ENCODE data around the gene JAG2. TPM values are rescaled to one million over a fixed set of nuclear protein-coding genes. Genes with fewer than 3 reads are reported as not detected.
A peak's percentile ranks its signal among the peaks of the same experiment; 100 is the strongest.

The JAG2 gene
- total RNA-seq, 1 donor from 2014 or later, result 2.4 TPM

- no peak for TF ChIP-seq CTCF (IDR thresholded peaks at IDR 0.05; ENCODE audit: insufficient read depth, low read length, poor library complexity, severe bottlenecking)
- H3K27me3 ChIP-seq (ENCODE audit: control insufficient read depth, insufficient read depth, low read length), result peaks cover 35% of the 10 kb centered on the region
- H3K4me3 ChIP-seq (ENCODE audit: low read depth, low read length), result no peak overlapping the region
- no peak for DNase-seq (ENCODE audit: low read depth)
- no peaks in the 10 kb centered on the region for H3K36me3 ChIP-seq (ENCODE audit: control insufficient read depth, insufficient read depth, low read length)
Observed at GRCh38 chr14:105193916-105194782, 25.6 kb upstream of the JAG2 start.

- H3K27me3 ChIP-seq (ENCODE audit: control insufficient read depth, insufficient read depth, low read length), result peaks cover 32% of the 10 kb centered on the region
- no peak for TF ChIP-seq CTCF (IDR thresholded peaks at IDR 0.05; ENCODE audit: insufficient read depth, low read length, poor library complexity, severe bottlenecking)
- no peaks in the 10 kb centered on the region for H3K36me3 ChIP-seq (ENCODE audit: control insufficient read depth, insufficient read depth, low read length)
- no peak overlapping the region for H3K4me3 ChIP-seq (ENCODE audit: low read depth, low read length)
- no peak for DNase-seq (ENCODE audit: low read depth)
Observed at GRCh38 chr14:105192866-105193731, 24.5 kb upstream of the JAG2 start.

GRCh38 chr14:105187935-105188524 lies 19.5 kb upstream of the JAG2 start:
- Histone ChIP-seq H3K4me3 (ENCODE audit: low read depth, low read length) (no peak overlapping the region), H3K27me3 (ENCODE audit: control insufficient read depth, insufficient read depth, low read length) (peaks cover 5% of the 10 kb centered on the region), H3K36me3 (ENCODE audit: control insufficient read depth, insufficient read depth, low read length) (no peaks in the 10 kb centered on the region)
- no peak for DNase-seq (ENCODE audit: low read depth)
- peak; percentile 16 for TF ChIP-seq CTCF (IDR thresholded peaks at IDR 0.05; ENCODE audit: insufficient read depth, low read length, poor library complexity, severe bottlenecking)

GRCh38 chr14:105187116-105187515 lies 18.5 kb upstream of the JAG2 start:
- no peak for DNase-seq (ENCODE audit: low read depth)
- TF ChIP-seq CTCF (IDR thresholded peaks at IDR 0.05; ENCODE audit: insufficient read depth, low read length, poor library complexity, severe bottlenecking), result no peak
- Histone ChIP-seq H3K4me3 (ENCODE audit: low read depth, low read length) (no peak overlapping the region), H3K36me3 (ENCODE audit: control insufficient read depth, insufficient read depth, low read length) (no peaks in the 10 kb centered on the region), H3K27me3 (ENCODE audit: control insufficient read depth, insufficient read depth, low read length) (peaks cover 13% of the 10 kb centered on the region)

- no peak for DNase-seq (ENCODE audit: low read depth)
- no peak for TF ChIP-seq CTCF (IDR thresholded peaks at IDR 0.05; ENCODE audit: insufficient read depth, low read length, poor library complexity, severe bottlenecking)
Observed at GRCh38 chr14:105185973-105186372, 17.4 kb upstream of the JAG2 start.

More at GRCh38 chr14:105185973-105186372, 17.4 kb upstream of the JAG2 start:
- Histone ChIP-seq H3K36me3 (ENCODE audit: control insufficient read depth, insufficient read depth, low read length) (no peaks in the 10 kb centered on the region), H3K4me3 (ENCODE audit: low read depth, low read length) (no peak overlapping the region), H3K27me3 (ENCODE audit: control insufficient read depth, insufficient read depth, low read length) (peaks cover 20% of the 10 kb centered on the region)
